ENCODE results near the gene TLCD2. TPM values are rescaled to one million over a fixed set of nuclear protein-coding genes. Genes with fewer than 3 reads are reported as not detected.

TLCD2 gene
- total and polyA plus RNA-seq, 2 of the 13 experiments (the other 11 are each of a cell fraction or from before 2014, with no cell fraction given), result 0.90 to 1.1 TPM

- TF ChIP-seq ZC3H13 (CRISPR knock-in tag; IDR thresholded peaks at IDR 0.05) (peak; percentile 13; the same call in 1 of the 2 replicates), ZNF816 (CRISPR knock-in tag; IDR thresholded peaks at IDR 0.05; ENCODE audit: borderline replicate concordance) (no peak), RARA (CRISPR knock-in tag; IDR thresholded peaks at IDR 0.05) (peak; percentile 31; the same call in 1 of the 2 replicates), SRF (IDR thresholded peaks at IDR 0.05; ENCODE audit: low read depth, low read length) (no peak), RFXAP (CRISPR knock-in tag; IDR thresholded peaks at IDR 0.05; ENCODE audit: borderline replicate concordance) (peak; percentile 43; the same call in 1 of the 2 replicates), ZNF792 (CRISPR knock-in tag; IDR thresholded peaks at IDR 0.05) (no peak), NR2C2 (CRISPR knock-in tag; IDR thresholded peaks at IDR 0.05; ENCODE audit: borderline replicate concordance) (peak; percentile 82), ZNF256 (CRISPR knock-in tag; conservative IDR thresholded peaks at IDR 0.05) (no peak), MAF1 (CRISPR knock-in tag; IDR thresholded peaks at IDR 0.05; ENCODE audit: borderline replicate concordance) (0 out of 2 replicates have a peak, but pooled peaks have one; percentile 38), ZNF770 (CRISPR knock-in tag; IDR thresholded peaks at IDR 0.05) (peak; percentile 49; the same call in 1 of the 2 replicates), CHD4 (IDR thresholded peaks at IDR 0.05; ENCODE audit: borderline replicate concordance, low read length) (no peak), ZBTB7A (CRISPR knock-in tag; IDR thresholded peaks at IDR 0.05) (no peak), NKX3-1 (CRISPR knock-in tag; IDR thresholded peaks at IDR 0.05) (no peak), KLF9 (CRISPR knock-in tag; IDR thresholded peaks at IDR 0.05; ENCODE audit: low read depth) (no peak), ZNF24 (IDR thresholded peaks at IDR 0.05) (no peak), ZNF724P (CRISPR knock-in tag; IDR thresholded peaks at IDR 0.05; ENCODE audit: borderline replicate concordance) (no peak; the same call in 1 of the 2 replicates)
- TF ChIP-seq, protein P1, sequence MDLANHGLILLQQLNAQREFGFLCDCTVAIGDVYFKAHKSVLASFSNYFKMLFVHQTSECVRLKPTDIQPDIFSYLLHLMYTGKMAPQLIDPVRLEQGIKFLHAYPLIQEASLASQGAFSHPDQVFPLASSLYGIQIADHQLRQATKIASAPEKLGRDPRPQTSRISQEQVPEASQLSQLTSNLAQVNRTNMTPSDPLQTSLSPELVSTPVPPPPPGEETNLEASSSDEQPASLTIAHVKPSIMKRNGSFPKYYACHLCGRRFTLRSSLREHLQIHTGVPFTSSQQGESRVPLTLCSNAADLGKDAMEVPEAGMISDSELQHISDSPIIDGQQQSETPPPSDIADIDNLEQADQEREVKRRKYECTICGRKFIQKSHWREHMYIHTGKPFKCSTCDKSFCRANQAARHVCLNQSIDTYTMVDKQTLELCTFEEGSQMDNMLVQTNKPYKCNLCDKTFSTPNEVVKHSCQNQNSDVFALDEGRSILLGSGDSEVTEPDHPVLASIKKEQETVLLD (CRISPR knock-in tag; IDR thresholded peaks at IDR 0.05; ENCODE audit: low read depth), result 0 out of 2 replicates have a peak, but pooled peaks have one; percentile 1
- TF ChIP-seq, protein P2, sequence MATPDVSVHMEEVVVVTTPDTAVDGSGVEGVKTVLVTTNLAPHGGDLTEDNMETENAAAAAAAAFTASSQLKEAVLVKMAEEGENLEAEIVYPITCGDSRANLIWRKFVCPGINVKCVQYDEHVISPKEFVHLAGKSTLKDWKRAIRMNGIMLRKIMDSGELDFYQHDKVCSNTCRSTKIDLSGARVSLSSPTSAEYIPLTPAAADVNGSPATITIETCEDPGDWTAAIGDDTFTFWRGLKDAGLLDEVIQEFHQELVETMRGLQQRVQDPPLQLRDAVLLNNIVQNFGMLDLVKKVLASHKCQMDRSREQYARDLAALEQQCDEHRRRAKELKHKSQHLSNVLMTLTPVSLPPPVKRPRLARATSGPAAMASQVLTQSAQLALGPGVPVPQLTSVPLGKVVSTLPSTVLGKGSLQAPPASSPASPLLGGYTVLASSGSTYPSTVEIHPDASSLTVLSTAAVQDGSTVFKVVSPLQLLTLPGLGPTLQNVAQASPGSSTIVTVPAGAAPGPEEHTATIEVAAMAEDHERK (CRISPR knock-in tag; IDR thresholded peaks at IDR 0.05; ENCODE audit: low read depth), result no peak
- TF ChIP-seq, protein P3, sequence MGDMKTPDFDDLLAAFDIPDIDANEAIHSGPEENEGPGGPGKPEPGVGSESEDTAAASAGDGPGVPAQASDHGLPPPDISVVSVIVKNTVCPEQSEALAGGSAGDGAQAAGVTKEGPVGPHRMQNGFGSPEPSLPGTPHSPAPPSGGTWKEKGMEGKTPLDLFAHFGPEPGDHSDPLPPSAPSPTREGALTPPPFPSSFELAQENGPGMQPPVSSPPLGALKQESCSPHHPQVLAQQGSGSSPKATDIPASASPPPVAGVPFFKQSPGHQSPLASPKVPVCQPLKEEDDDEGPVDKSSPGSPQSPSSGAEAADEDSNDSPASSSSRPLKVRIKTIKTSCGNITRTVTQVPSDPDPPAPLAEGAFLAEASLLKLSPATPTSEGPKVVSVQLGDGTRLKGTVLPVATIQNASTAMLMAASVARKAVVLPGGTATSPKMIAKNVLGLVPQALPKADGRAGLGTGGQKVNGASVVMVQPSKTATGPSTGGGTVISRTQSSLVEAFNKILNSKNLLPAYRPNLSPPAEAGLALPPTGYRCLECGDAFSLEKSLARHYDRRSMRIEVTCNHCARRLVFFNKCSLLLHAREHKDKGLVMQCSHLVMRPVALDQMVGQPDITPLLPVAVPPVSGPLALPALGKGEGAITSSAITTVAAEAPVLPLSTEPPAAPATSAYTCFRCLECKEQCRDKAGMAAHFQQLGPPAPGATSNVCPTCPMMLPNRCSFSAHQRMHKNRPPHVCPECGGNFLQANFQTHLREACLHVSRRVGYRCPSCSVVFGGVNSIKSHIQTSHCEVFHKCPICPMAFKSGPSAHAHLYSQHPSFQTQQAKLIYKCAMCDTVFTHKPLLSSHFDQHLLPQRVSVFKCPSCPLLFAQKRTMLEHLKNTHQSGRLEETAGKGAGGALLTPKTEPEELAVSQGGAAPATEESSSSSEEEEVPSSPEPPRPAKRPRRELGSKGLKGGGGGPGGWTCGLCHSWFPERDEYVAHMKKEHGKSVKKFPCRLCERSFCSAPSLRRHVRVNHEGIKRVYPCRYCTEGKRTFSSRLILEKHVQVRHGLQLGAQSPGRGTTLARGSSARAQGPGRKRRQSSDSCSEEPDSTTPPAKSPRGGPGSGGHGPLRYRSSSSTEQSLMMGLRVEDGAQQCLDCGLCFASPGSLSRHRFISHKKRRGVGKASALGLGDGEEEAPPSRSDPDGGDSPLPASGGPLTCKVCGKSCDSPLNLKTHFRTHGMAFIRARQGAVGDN (CRISPR knock-in tag; IDR thresholded peaks at IDR 0.05), result peak; percentile 70; the same call in 1 of the 2 replicates
- TF ChIP-seq, protein P4, sequence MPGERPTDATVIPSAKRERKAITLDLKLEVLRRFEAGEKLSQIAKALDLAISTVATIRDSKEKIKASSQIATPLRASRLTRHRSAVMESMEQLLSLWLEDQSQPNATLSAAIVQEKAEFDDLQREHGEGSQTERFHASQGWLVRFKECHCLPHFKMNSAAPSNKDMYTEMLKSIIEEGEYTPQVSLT (CRISPR knock-in tag; IDR thresholded peaks at IDR 0.05; ENCODE audit: borderline replicate concordance, low read depth), result no peak
Measured at GRCh38 chr17:1709971-1710806, at the start of gene TLCD2 (continued).

All from HepG2 (cell line).